A549 (cell line): ENCODE data around the gene MAMSTR. TPM values are rescaled to one million over a fixed set of nuclear protein-coding genes. Genes with fewer than 3 reads are reported as not detected.

ENCODE experiments used
- ATAC-seq, 2 experiments: fragments of 200-7000 bp in 1 of 2; fragments of >200 bp in 1 of 2; cut with Nextera tagmentation in 1 of 2; cut with Tn5 transposase in 1 of 2; 3 replicates each; pipeline versions ENCODE4 v1.8.0 to v1.9.1; 2018 to 2020; ENCODE audit warnings: mild to moderate bottlenecking in 1 of 2, moderate library complexity in 1 of 2
- CTCF ChIA-PET: fragments of 300-600 bp; sonication (Branson Sonifier 250); formaldehyde crosslinking; extraction: SDS; loops from one replicate; lab custom pipeline; 2021; ENCODE audit warnings: antibody characterized with exemption, inconsistent platforms; lab: Yijun Ruan, JAX
- POLR2A ChIA-PET: fragments of 350-600 bp; formaldehyde crosslinking; extraction: SDS; loops from one replicate; lab custom pipeline; 2021; ENCODE audit warnings: antibody characterized with exemption, inconsistent platforms; lab: Yijun Ruan, JAX
- DNase-seq, 2 experiments: peaks; one replicate each; pipeline versions ENCODE4 v3.0.0 to v3.0.0-alpha.2; 2011 to 2016; ENCODE audit warnings: low read depth in 1 of 2, low spot score in 1 of 2
- FAIRE-seq: peaks from 2 replicates; lab custom pipeline; 2011; peaks lifted over from hg19 to GRCh38; lab: Jason Lieb, UNC
- H3K27ac ChIP-seq, 2 experiments: fragments of >200 bp; sonication (Bioruptor Twin); formaldehyde crosslinking; 3 replicates each; pipeline ENCODE4 v1.5.1; 2016 to 2017
- H3K4me1 ChIP-seq: fragments of >200 bp; sonication (Bioruptor Twin); formaldehyde crosslinking; 3 replicates; pipeline ENCODE4 v1.6.1; 2016
- H3K4me2 ChIP-seq: fragments of >200 bp; sonication (Bioruptor Twin); formaldehyde crosslinking; 3 replicates; pipeline ENCODE4 v1.6.1; 2016
- H3K4me3 ChIP-seq: fragments of >200 bp; sonication (Bioruptor Twin); formaldehyde crosslinking; 3 replicates; pipeline ENCODE4 v1.5.1; 2016
- H3K9me3 ChIP-seq: fragments of >200 bp; sonication (Bioruptor Twin); formaldehyde crosslinking; 3 replicates; pipeline ENCODE4 v1.6.1; 2016
- BCL3 ChIP-seq: fragments of >200 bp; sonication (Bioruptor Twin); formaldehyde crosslinking; IDR thresholded peaks from 3 replicates; pipeline ENCODE4 v1.6.1; 2016
- CBX8 ChIP-seq: fragments of 200-600 bp; sonication (generic); IDR thresholded peaks from 2 replicates; pipeline ENCODE4 v1.6.1; 2016
- EHMT2 ChIP-seq: fragments of 200-600 bp; sonication (generic); IDR thresholded peaks from 2 replicates; pipeline ENCODE4 v1.6.1; 2016; ENCODE audit warnings: antibody characterized with exemption, low read depth, mild to moderate bottlenecking, moderate library complexity
- ESRRA ChIP-seq: fragments of 150-350 bp; IDR thresholded peaks from 2 replicates; pipeline ENCODE4 v1.6.1; 2014; ENCODE audit warnings: mild to moderate bottlenecking, low read length, borderline replicate concordance
- GATA3 ChIP-seq: IDR thresholded peaks from 2 replicates; pipeline ENCODE4 v1.6.1; 2012; ENCODE audit warnings: borderline replicate concordance
- HOXA7 ChIP-seq: fragments of 250-450 bp; sonication (Bioruptor Pico); IDR thresholded peaks from 2 replicates; pipeline ENCODE4 v1.5.0; 2020; ENCODE audit warnings: mild to moderate bottlenecking, moderate library complexity
- HOXB13 ChIP-seq: fragments of 250-450 bp; sonication (Bioruptor Pico); IDR thresholded peaks from 2 replicates; pipeline ENCODE4 v1.5.0; 2020; ENCODE audit warnings: low read depth, mild to moderate bottlenecking, moderate library complexity
- JUN ChIP-seq, 2 experiments: fragments of >200 bp; sonication (Bioruptor Twin); formaldehyde crosslinking; IDR thresholded peaks; 2 replicates in 1 of 2; 3 replicates in 1 of 2; pipeline ENCODE4 v1.6.1; 2016 to 2017
- MAFK ChIP-seq: fragments of 450-650 bp; IDR thresholded peaks from 2 replicates; pipeline ENCODE4 v1.6.1; 2014; ENCODE audit not compliant: partially characterized antibody
- NFE2L2 ChIP-seq: fragments of 150-350 bp; conservative IDR thresholded peaks from 2 replicates; pipeline ENCODE4 v1.6.1; 2014; ENCODE audit warnings: low read length
- NPAS2 ChIP-seq: fragments of 250-450 bp; sonication (Bioruptor Pico); IDR thresholded peaks from 2 replicates; pipeline ENCODE4 v1.8.0; 2022; ENCODE audit warnings: mild to moderate bottlenecking, moderate library complexity, borderline replicate concordance
- NR3C1 ChIP-seq: fragments of >200 bp; sonication (Bioruptor Twin); formaldehyde crosslinking; IDR thresholded peaks from 3 replicates; pipeline ENCODE4 v1.6.1; 2017
- PHF8 ChIP-seq: fragments of 200-600 bp; sonication (generic); IDR thresholded peaks from 2 replicates; pipeline ENCODE4 v1.6.1; 2016; ENCODE audit warnings: low read depth, mild to moderate bottlenecking, antibody characterized with exemption, moderate library complexity, borderline replicate concordance
- POLR2A ChIP-seq: IDR thresholded peaks from 2 replicates; pipeline ENCODE4 v1.6.1; 2012; ENCODE audit warnings: mild to moderate bottlenecking, low read length
- REST ChIP-seq: fragments of 200-600 bp; sonication (generic); IDR thresholded peaks from 2 replicates; pipeline ENCODE4 v1.6.1; 2016; ENCODE audit warnings: antibody characterized with exemption, mild to moderate bottlenecking, moderate library complexity
- SREBF2 ChIP-seq: fragments of 450-650 bp; IDR thresholded peaks from 2 replicates; pipeline ENCODE4 v1.6.1; 2014; ENCODE audit warnings: mild to moderate bottlenecking, moderate library complexity
- USF2 ChIP-seq: fragments of 450-650 bp; IDR thresholded peaks from 2 replicates; pipeline ENCODE4 v1.6.1; 2014; ENCODE audit warnings: antibody characterized with exemption
- ZC3H11A ChIP-seq: fragments of 450-650 bp; IDR thresholded peaks from 2 replicates; pipeline ENCODE4 v1.6.1; 2014; ENCODE audit warnings: antibody characterized with exemption, mild to moderate bottlenecking
- ZNF302 ChIP-seq: fragments of 250-450 bp; sonication (Bioruptor Pico); IDR thresholded peaks from 2 replicates; pipeline ENCODE4 v1.9.0; 2021; ENCODE audit warnings: inconsistent platforms, mild to moderate bottlenecking, moderate library complexity
- WGBS: methylation state at CpG from one replicate; pipeline ENCODE4 v1.1.6; 2017; ENCODE audit errors: missing lambda C conversion rate; 5-methylcytosine and 5-hydroxymethylcytosine counted together
- polyA plus RNA-seq, 4 experiments: library from polyadenylated mRNA; depleted of rRNA in 3 of 4; stranded (reverse); fragments of >200 nt; fragmentation: RNase III in 1 of 4; extraction: RNeasy Plus Mini Kit Qiagen cat#74134 plus additional on column Dnase treatment in 1 of 4; gene quantifications; 2 replicates in 3 of 4; 3 replicates in 1 of 4; pipeline ENCODE4 v1.2.3, GENCODE V29; 2011 to 2017

The MAMSTR gene
- polyA plus RNA-seq, 2 of the 4 experiments (the other 2 are of a cell fraction) = 0.44 to 0.52 TPM

GRCh38 chr19:48663667-48664066 lies 55.9 kb downstream of the MAMSTR start:
- FAIRE-seq (no peak), ATAC-seq (no peak), DNase-seq (no peak)
- CTCF ChIA-PET = interaction anchor here (0.6 to 7.8 kb wide), 3 partner anchors 12 to 18 kb away, joined by 3 to 68 read pairs (median 8); partner anchors contain the start of gene CA11
- H3K4me1 ChIP-seq = no peaks in the 10 kb centered on the region
- 79% methylated on average over 4 of the region's 4 CpGs for WGBS
- no peak overlapping the region for H3K4me2 ChIP-seq
- H3K9me3 ChIP-seq = no peaks in the 10 kb centered on the region
- no peak overlapping the region for H3K27ac ChIP-seq
- POLR2A ChIA-PET = no interaction called here
- H3K4me3 ChIP-seq = no peak overlapping the region
- no peak for TF ChIP-seq MAFK
- no peak for TF ChIP-seq SREBF2
- no peak for TF ChIP-seq HOXB13
- no peak for TF ChIP-seq ESRRA
- TF ChIP-seq NFE2L2 = no peak
- no peak for TF ChIP-seq JUN (IDR thresholded peaks at IDR 0.05)
- no peak for TF ChIP-seq USF2
- TF ChIP-seq ZC3H11A = no peak
- TF ChIP-seq EHMT2 = no peak
- no peak for TF ChIP-seq ZNF302 (CRISPR knock-in tag)
- TF ChIP-seq POLR2A = no peak
- no peak for TF ChIP-seq NPAS2 (CRISPR knock-in tag)
- no peak for TF ChIP-seq NR3C1
- TF ChIP-seq HOXA7 = no peak
- no peak for TF ChIP-seq GATA3
- TF ChIP-seq PHF8 = no peak
- no peak for TF ChIP-seq BCL3
- TF ChIP-seq CBX8 = no peak
- TF ChIP-seq REST = no peak

Other genes with a start within 250 kb of the MAMSTR start
- 0.62 and 0.95 TPM in 2 replicates for gene LMTK3, start 207.9 kb downstream of the MAMSTR start, polyA plus RNA-seq (2011; rRNA removed)
- gene LMTK3, start 207.9 kb downstream of the MAMSTR start, polyA plus RNA-seq (2017; fragmentation: RNase III; extraction: RNeasy Plus Mini Kit Qiagen cat#74134 plus additional on column Dnase treatment) = 4.6 to 6.1 TPM (median 5.6 TPM) in 3 replicates
- 22.2 and 22.4 TPM in 2 replicates for gene SULT2B1, start 167.6 kb downstream of the MAMSTR start, polyA plus RNA-seq (2011; rRNA removed)
- 30.1 to 36.5 TPM (median 34.3 TPM) in 3 replicates for gene SULT2B1, start 167.6 kb downstream of the MAMSTR start, polyA plus RNA-seq (2017; fragmentation: RNase III; extraction: RNeasy Plus Mini Kit Qiagen cat#74134 plus additional on column Dnase treatment)
- 0.08 and 0.09 TPM in 2 replicates for gene SPACA4, start 113.0 kb downstream of the MAMSTR start, polyA plus RNA-seq (2011; rRNA removed)
- 0.12 to 0.13 TPM in 2 of 3 replicates, not detected in the other for gene SPACA4, start 113.0 kb downstream of the MAMSTR start, polyA plus RNA-seq (2017; fragmentation: RNase III; extraction: RNeasy Plus Mini Kit Qiagen cat#74134 plus additional on column Dnase treatment)
- gene FAM83E, start 104.6 kb downstream of the MAMSTR start, polyA plus RNA-seq (2011; rRNA removed) = 0.16 and 0.45 TPM in 2 replicates
- 0.24 to 0.45 TPM (median 0.41 TPM) in 3 replicates for gene FAM83E, start 104.6 kb downstream of the MAMSTR start, polyA plus RNA-seq (2017; fragmentation: RNase III; extraction: RNeasy Plus Mini Kit Qiagen cat#74134 plus additional on column Dnase treatment)
- gene RPL18, start 100.5 kb downstream of the MAMSTR start, polyA plus RNA-seq (2011; rRNA removed) = 1,390 and 1,780 TPM in 2 replicates
- gene RPL18, start 100.5 kb downstream of the MAMSTR start, polyA plus RNA-seq (2017; fragmentation: RNase III; extraction: RNeasy Plus Mini Kit Qiagen cat#74134 plus additional on column Dnase treatment) = 2,568 to 2,696 TPM (median 2,647 TPM) in 3 replicates
- gene SPHK2, start 100.2 kb downstream of the MAMSTR start, polyA plus RNA-seq (2011; rRNA removed) = 5.5 and 6.1 TPM in 2 replicates
- gene SPHK2, start 100.2 kb downstream of the MAMSTR start, polyA plus RNA-seq (2017; fragmentation: RNase III; extraction: RNeasy Plus Mini Kit Qiagen cat#74134 plus additional on column Dnase treatment) = 14.7 to 18.3 TPM (median 17.1 TPM) in 3 replicates
- gene DBP, start 82.3 kb downstream of the MAMSTR start, polyA plus RNA-seq (2011; rRNA removed) = 1.8 and 2.5 TPM in 2 replicates
- 3.8 to 5.5 TPM (median 4.1 TPM) in 3 replicates for gene DBP, start 82.3 kb downstream of the MAMSTR start, polyA plus RNA-seq (2017; fragmentation: RNase III; extraction: RNeasy Plus Mini Kit Qiagen cat#74134 plus additional on column Dnase treatment)
- 8.8 and 9.8 TPM in 2 replicates for gene CA11, start 73.5 kb downstream of the MAMSTR start, polyA plus RNA-seq (2011; rRNA removed)
- gene CA11, start 73.5 kb downstream of the MAMSTR start, polyA plus RNA-seq (2017; fragmentation: RNase III; extraction: RNeasy Plus Mini Kit Qiagen cat#74134 plus additional on column Dnase treatment) = 12.8 to 21.0 TPM (median 17.5 TPM) in 3 replicates
- 0.22 and 0.41 TPM in 2 replicates for gene NTN5, start 46.7 kb downstream of the MAMSTR start, polyA plus RNA-seq (2011; rRNA removed)
- 0.18 to 0.44 TPM (median 0.28 TPM) in 3 replicates for gene NTN5, start 46.7 kb downstream of the MAMSTR start, polyA plus RNA-seq (2017; fragmentation: RNase III; extraction: RNeasy Plus Mini Kit Qiagen cat#74134 plus additional on column Dnase treatment)
- not detected in 2 replicates for gene FUT2, start 23.8 kb downstream of the MAMSTR start, polyA plus RNA-seq (2011; rRNA removed)
- gene FUT2, start 23.8 kb downstream of the MAMSTR start, polyA plus RNA-seq (2017; fragmentation: RNase III; extraction: RNeasy Plus Mini Kit Qiagen cat#74134 plus additional on column Dnase treatment) = not detected in 3 replicates
- 0.33 and 0.40 TPM in 2 replicates for gene RASIP1, start 20.9 kb upstream of the MAMSTR start, polyA plus RNA-seq (2011; rRNA removed)
- 0.36 to 0.62 TPM (median 0.45 TPM) in 3 replicates for gene RASIP1, start 20.9 kb upstream of the MAMSTR start, polyA plus RNA-seq (2017; fragmentation: RNase III; extraction: RNeasy Plus Mini Kit Qiagen cat#74134 plus additional on column Dnase treatment)
- not detected in 2 replicates for gene IZUMO1, start 27.2 kb upstream of the MAMSTR start, polyA plus RNA-seq (2011; rRNA removed)
- not detected in 3 replicates for gene IZUMO1, start 27.2 kb upstream of the MAMSTR start, polyA plus RNA-seq (2017; fragmentation: RNase III; extraction: RNeasy Plus Mini Kit Qiagen cat#74134 plus additional on column Dnase treatment)
- gene FUT1, start 32.9 kb upstream of the MAMSTR start, polyA plus RNA-seq (2011; rRNA removed) = 1.4 and 1.5 TPM in 2 replicates
- gene FUT1, start 32.9 kb upstream of the MAMSTR start, polyA plus RNA-seq (2017; fragmentation: RNase III; extraction: RNeasy Plus Mini Kit Qiagen cat#74134 plus additional on column Dnase treatment) = 0.05 to 0.13 TPM (median 0.09 TPM) in 3 replicates
- 0.06 TPM in 1 of 2 replicates, not detected in the other for gene FGF21, start 35.8 kb upstream of the MAMSTR start, polyA plus RNA-seq (2011; rRNA removed)
- not detected in 3 replicates for gene FGF21, start 35.8 kb upstream of the MAMSTR start, polyA plus RNA-seq (2017; fragmentation: RNase III; extraction: RNeasy Plus Mini Kit Qiagen cat#74134 plus additional on column Dnase treatment)
- gene BCAT2, start 91.3 kb upstream of the MAMSTR start, polyA plus RNA-seq (2011; rRNA removed) = 30.4 and 31.9 TPM in 2 replicates
- 46.4 to 47.9 TPM (median 47.2 TPM) in 3 replicates for gene BCAT2, start 91.3 kb upstream of the MAMSTR start, polyA plus RNA-seq (2017; fragmentation: RNase III; extraction: RNeasy Plus Mini Kit Qiagen cat#74134 plus additional on column Dnase treatment)
- gene HSD17B14, start 116.8 kb upstream of the MAMSTR start, polyA plus RNA-seq (2011; rRNA removed) = 8.1 and 11.1 TPM in 2 replicates
- 10.6 to 20.9 TPM (median 19.5 TPM) in 3 replicates for gene HSD17B14, start 116.8 kb upstream of the MAMSTR start, polyA plus RNA-seq (2017; fragmentation: RNase III; extraction: RNeasy Plus Mini Kit Qiagen cat#74134 plus additional on column Dnase treatment)
- 0.34 and 0.42 TPM in 2 replicates for gene PLEKHA4, start 148.9 kb upstream of the MAMSTR start, polyA plus RNA-seq (2011; rRNA removed)
- 0.46 to 0.78 TPM (median 0.47 TPM) in 3 replicates for gene PLEKHA4, start 148.9 kb upstream of the MAMSTR start, polyA plus RNA-seq (2017; fragmentation: RNase III; extraction: RNeasy Plus Mini Kit Qiagen cat#74134 plus additional on column Dnase treatment)
- gene PPP1R15A, start 152.7 kb upstream of the MAMSTR start, polyA plus RNA-seq (2011; rRNA removed) = 49.0 and 74.2 TPM in 2 replicates
- 28.1 to 29.7 TPM (median 29.2 TPM) in 3 replicates for gene PPP1R15A, start 152.7 kb upstream of the MAMSTR start, polyA plus RNA-seq (2017; fragmentation: RNase III; extraction: RNeasy Plus Mini Kit Qiagen cat#74134 plus additional on column Dnase treatment)
- not detected in 2 replicates for gene TULP2, start 179.0 kb upstream of the MAMSTR start, polyA plus RNA-seq (2011; rRNA removed)
- not detected in 3 replicates for gene TULP2, start 179.0 kb upstream of the MAMSTR start, polyA plus RNA-seq (2017; fragmentation: RNase III; extraction: RNeasy Plus Mini Kit Qiagen cat#74134 plus additional on column Dnase treatment)
- 58.5 and 79.5 TPM in 2 replicates for gene NUCB1, start 180.6 kb upstream of the MAMSTR start, polyA plus RNA-seq (2011; rRNA removed)
- 154 to 182 TPM (median 174 TPM) in 3 replicates for gene NUCB1, start 180.6 kb upstream of the MAMSTR start, polyA plus RNA-seq (2017; fragmentation: RNase III; extraction: RNeasy Plus Mini Kit Qiagen cat#74134 plus additional on column Dnase treatment)
- 0.60 and 0.78 TPM in 2 replicates for gene DHDH, start 214.0 kb upstream of the MAMSTR start, polyA plus RNA-seq (2011; rRNA removed)
- 1.1 to 1.2 TPM (median 1.2 TPM) in 3 replicates for gene DHDH, start 214.0 kb upstream of the MAMSTR start, polyA plus RNA-seq (2017; fragmentation: RNase III; extraction: RNeasy Plus Mini Kit Qiagen cat#74134 plus additional on column Dnase treatment)
- gene BAX, start 235.2 kb upstream of the MAMSTR start, polyA plus RNA-seq (2011; rRNA removed) = 120 and 134 TPM in 2 replicates
- gene BAX, start 235.2 kb upstream of the MAMSTR start, polyA plus RNA-seq (2017; fragmentation: RNase III; extraction: RNeasy Plus Mini Kit Qiagen cat#74134 plus additional on column Dnase treatment) = 265 to 299 TPM (median 284 TPM) in 3 replicates
- 4,743 and 7,067 TPM in 2 replicates for gene FTL, start 245.6 kb upstream of the MAMSTR start, polyA plus RNA-seq (2011; rRNA removed)
- gene FTL, start 245.6 kb upstream of the MAMSTR start, polyA plus RNA-seq (2017; fragmentation: RNase III; extraction: RNeasy Plus Mini Kit Qiagen cat#74134 plus additional on column Dnase treatment) = 12,141 to 13,930 TPM (median 13,921 TPM) in 3 replicates